Nephron progenitor cell (in vitro differentiated cells): ENCODE measurements around the gene GSG1L2.
A peak's percentile ranks its signal among the peaks of the same experiment; 100 is the strongest.

Source experiments
- DNase-seq: peaks from one replicate; pipeline ENCODE4 v3.0.0; 2021
- H3K27ac Mint-ChIP-seq: 2 replicates; pipeline ENCODE4 v1.8.0; 2021; ENCODE audit warnings: mild to moderate bottlenecking, moderate library complexity, mixed read lengths
- H3K27me3 Mint-ChIP-seq: 2 replicates; pipeline ENCODE4 v1.8.0; 2021; ENCODE audit warnings: mild to moderate bottlenecking, low read depth, mixed read lengths; ENCODE audit not compliant: poor library complexity
- H3K36me3 Mint-ChIP-seq: 2 replicates; pipeline ENCODE4 v1.8.0; 2021; ENCODE audit warnings: low read depth, mixed read lengths
- H3K4me1 Mint-ChIP-seq: 2 replicates; pipeline ENCODE4 v1.8.0; 2021; ENCODE audit warnings: mixed read lengths
- H3K4me3 Mint-ChIP-seq: 2 replicates; pipeline ENCODE4 v1.8.0; 2021; ENCODE audit warnings: mild to moderate bottlenecking, moderate library complexity, mixed read lengths
- H3K9me3 Mint-ChIP-seq: 2 replicates; pipeline ENCODE4 v1.8.0; 2021; ENCODE audit warnings: mild to moderate bottlenecking, moderate library complexity, mixed read lengths
- CTCF ChIP-seq: fragments of 200-600 bp; sonication (generic); IDR thresholded peaks from 2 replicates; pipeline ENCODE4 v1.5.0; 2021; ENCODE audit warnings: antibody characterized with exemption

The GSG1L2 gene

GRCh38 chr17:9798724-9799123 lies 23.2 kb downstream of the GSG1L2 start:
- Mint-ChIP-seq H3K4me1 (no peaks in the 10 kb centered on the region), H3K27ac (no peak overlapping the region), H3K27me3 (peaks cover 32% of the 10 kb centered on the region), H3K36me3 (no peaks in the 10 kb centered on the region), H3K9me3 (peaks cover under 1% of the 10 kb centered on the region), H3K4me3 (no peak overlapping the region)
- no peak for DNase-seq
- TF ChIP-seq CTCF: no peak

- no peak for DNase-seq
- H3K9me3 Mint-ChIP-seq: no peaks in the 10 kb centered on the region
Measured at GRCh38 chr17:9798008-9798407, 23.9 kb downstream of the GSG1L2 start.

GRCh38 chr17:9792181-9792840 lies 29.6 kb downstream of the GSG1L2 start:
- no peaks in the 10 kb centered on the region for H3K36me3 Mint-ChIP-seq
- peaks cover 31% of the 10 kb centered on the region for H3K4me1 Mint-ChIP-seq
- TF ChIP-seq CTCF: no peak
- no peak overlapping the region for H3K27ac Mint-ChIP-seq
- no peak overlapping the region for H3K4me3 Mint-ChIP-seq
- no peaks in the 10 kb centered on the region for H3K9me3 Mint-ChIP-seq
- DNase-seq: no peak
- peaks cover 29% of the 10 kb centered on the region for H3K27me3 Mint-ChIP-seq

More at GRCh38 chr17:9798008-9798407, 23.9 kb downstream of the GSG1L2 start:
- Mint-ChIP-seq H3K27ac (no peak overlapping the region), H3K27me3 (peaks cover 33% of the 10 kb centered on the region), H3K4me3 (no peak overlapping the region), H3K4me1 (no peaks in the 10 kb centered on the region), H3K36me3 (no peaks in the 10 kb centered on the region)
- TF ChIP-seq CTCF: no peak

- TF ChIP-seq CTCF: no peak
- DNase-seq: no peak
- Mint-ChIP-seq H3K4me3 (no peak within 1 kb of the TSS), H3K9me3 (no peaks in the 10 kb centered on the region), H3K27me3 (peaks cover 21% of the 10 kb centered on the region), H3K4me1 (peaks cover 31% of the 10 kb centered on the region), H3K27ac (peak within 1 kb of the TSS; percentile 22), H3K36me3 (no peaks in the 10 kb centered on the region)
Measured at GRCh38 chr17:9790889-9791876, 30.7 kb downstream of the GSG1L2 start, which contains the start of gene DHRS7C. DHRS7C (minus strand) TSS chr17:9791592; CDS start chr17:9791284, 308 bp downstream.

- DNase-seq: no peak
- H3K36me3 Mint-ChIP-seq: no peaks in the 10 kb centered on the region
- H3K4me3 Mint-ChIP-seq: no peak overlapping the region
- no peaks in the 10 kb centered on the region for H3K9me3 Mint-ChIP-seq
- H3K27ac Mint-ChIP-seq: no peak overlapping the region
- no peak for TF ChIP-seq CTCF
- peaks cover 31% of the 10 kb centered on the region for H3K4me1 Mint-ChIP-seq
- H3K27me3 Mint-ChIP-seq: peaks cover 14% of the 10 kb centered on the region
Measured at GRCh38 chr17:9790316-9790715, 31.6 kb downstream of the GSG1L2 start.
